Measurements from ENCODE around the gene WWP2. TPM values are rescaled to one million over a fixed set of nuclear protein-coding genes. Genes with fewer than 3 reads are reported as not detected.
"Not testable (repeated sequence)": the region's sequence is repeated elsewhere in the genome, so short reads cannot be mapped to it uniquely, and the experiment has no call there.

Gene WWP2
- total and polyA plus RNA-seq, 9 donors: 22.5 to 49.4 (median 39.3) TPM

DNA sequence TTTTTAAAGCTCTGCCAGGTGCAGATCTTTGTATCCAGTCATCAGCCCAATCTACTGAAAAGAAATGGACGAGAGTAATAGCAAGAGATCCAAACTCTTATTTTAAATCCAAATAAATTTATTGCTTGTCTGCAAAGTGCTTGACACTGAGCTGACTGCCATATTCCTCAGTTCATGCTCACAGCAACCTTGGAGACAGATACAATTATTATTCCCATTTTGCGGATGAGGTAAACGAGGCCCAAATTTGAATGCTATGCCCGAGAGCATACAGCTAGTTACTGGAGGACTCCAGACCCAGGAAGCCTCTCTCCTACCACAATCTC is 8.0 kb upstream of the WWP2 start:
- Histone ChIP-seq H3K9me3 (no peaks in the 10 kb centered on the region), H3K4me1 (ENCODE audit: insufficient read depth) (peaks cover 6% of the 10 kb centered on the region), H3K27me3 (no peaks in the 10 kb centered on the region), H3K4me3 (peak overlapping the region; percentile 95), H3K27ac (peak overlapping the region in 1 of 2 donors; percentile 27), H3K36me3 (no peaks in the 10 kb centered on the region)
- WGBS, 3 donors: 3 to 5% (median 4%) methylated on average over 4 of the region's 4 CpGs
- DNase-seq: no peak
- TF ChIP-seq EP300 (IDR thresholded peaks at IDR 0.05) (no peak), POLR2A (IDR thresholded peaks at IDR 0.05) (no peak)
- TF ChIP-seq, protein P1, sequence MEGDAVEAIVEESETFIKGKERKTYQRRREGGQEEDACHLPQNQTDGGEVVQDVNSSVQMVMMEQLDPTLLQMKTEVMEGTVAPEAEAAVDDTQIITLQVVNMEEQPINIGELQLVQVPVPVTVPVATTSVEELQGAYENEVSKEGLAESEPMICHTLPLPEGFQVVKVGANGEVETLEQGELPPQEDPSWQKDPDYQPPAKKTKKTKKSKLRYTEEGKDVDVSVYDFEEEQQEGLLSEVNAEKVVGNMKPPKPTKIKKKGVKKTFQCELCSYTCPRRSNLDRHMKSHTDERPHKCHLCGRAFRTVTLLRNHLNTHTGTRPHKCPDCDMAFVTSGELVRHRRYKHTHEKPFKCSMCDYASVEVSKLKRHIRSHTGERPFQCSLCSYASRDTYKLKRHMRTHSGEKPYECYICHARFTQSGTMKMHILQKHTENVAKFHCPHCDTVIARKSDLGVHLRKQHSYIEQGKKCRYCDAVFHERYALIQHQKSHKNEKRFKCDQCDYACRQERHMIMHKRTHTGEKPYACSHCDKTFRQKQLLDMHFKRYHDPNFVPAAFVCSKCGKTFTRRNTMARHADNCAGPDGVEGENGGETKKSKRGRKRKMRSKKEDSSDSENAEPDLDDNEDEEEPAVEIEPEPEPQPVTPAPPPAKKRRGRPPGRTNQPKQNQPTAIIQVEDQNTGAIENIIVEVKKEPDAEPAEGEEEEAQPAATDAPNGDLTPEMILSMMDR (IDR thresholded peaks at IDR 0.05): no peak
- intact Hi-C loops (cut with DNase I): loop anchor here (2.0 to 10.0 kb wide), 5 partner anchors 42 to 359 kb away; partner anchors contain the start of gene NFAT5 (in 1 of the 4)

DNA sequence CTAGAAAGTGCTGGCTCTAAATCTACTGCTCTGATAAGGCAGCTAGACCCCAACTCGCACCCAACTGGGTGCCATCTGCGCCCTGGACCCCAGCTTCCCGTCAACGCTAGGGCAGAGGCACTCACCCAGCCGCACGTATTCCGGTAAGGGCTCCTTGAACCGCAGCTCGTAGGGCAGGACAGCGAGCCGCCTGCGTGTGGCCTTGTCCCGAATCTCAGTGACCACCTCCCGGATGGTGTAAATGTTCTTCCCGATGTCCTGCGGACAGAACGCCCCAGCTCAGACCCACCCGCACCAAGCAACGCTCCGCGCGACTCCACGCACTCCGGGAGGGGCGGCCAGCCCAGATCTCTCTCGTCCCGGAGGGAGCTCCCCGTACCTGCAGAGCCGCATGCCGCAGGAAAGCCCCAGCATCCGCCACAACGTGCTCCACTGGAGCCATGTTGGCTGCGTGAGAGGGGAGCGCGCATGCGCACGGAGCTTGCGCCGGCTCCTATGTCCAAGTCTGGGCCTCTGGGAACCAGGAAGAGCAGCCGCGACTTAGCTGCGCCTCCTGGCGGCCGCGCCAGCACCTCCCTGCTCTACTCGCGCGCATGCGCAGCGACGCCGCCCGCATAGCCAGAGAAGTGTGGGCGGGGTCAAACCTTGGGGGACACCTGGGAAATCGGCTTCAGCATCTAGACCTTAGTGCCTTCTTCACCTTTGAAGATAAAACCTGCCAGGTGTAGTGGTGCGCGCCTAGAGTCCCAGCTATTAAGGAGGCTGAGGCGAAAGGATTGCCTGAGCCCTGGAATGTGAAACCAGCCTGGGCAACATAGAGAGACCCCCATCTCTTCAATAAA is 7.4 kb upstream of the WWP2 start, which contains the start of gene NOB1:
NOB1 (minus strand) TSS at position 458 of the 842 bp plus-strand sequence; CDS start at position 442, 16 bp downstream.
- Histone ChIP-seq H3K9me3 (no peaks in the 10 kb centered on the region), H3K27ac (peak within 1 kb of the TSS in 1 of 2 donors; percentile 27), H3K36me3 (no peaks in the 10 kb centered on the region), H3K4me1 (ENCODE audit: insufficient read depth) (peaks cover 6% of the 10 kb centered on the region), H3K4me3 (peak within 1 kb of the TSS; percentile 95), H3K27me3 (no peaks in the 10 kb centered on the region)
- peak; percentile 95 to 98 (median 98) for DNase-seq
- intact Hi-C loops (cut with DNase I): loop anchor here (2.0 to 10.0 kb wide), 6 partner anchors 42 to 360 kb away; partner anchors contain the start of gene NFAT5 (in 1 of the 4)
- 0 to 1% (median 0%) methylated on average over 33 to 58 of the region's 58 CpGs for WGBS, 3 donors
- TF ChIP-seq POLR2A (IDR thresholded peaks at IDR 0.05): peak; percentile 50
- TF ChIP-seq, protein P1 (IDR thresholded peaks at IDR 0.05): peak; percentile 95 to 100 (median 100)
- TF ChIP-seq EP300 (IDR thresholded peaks at IDR 0.05): no peak

DNA sequence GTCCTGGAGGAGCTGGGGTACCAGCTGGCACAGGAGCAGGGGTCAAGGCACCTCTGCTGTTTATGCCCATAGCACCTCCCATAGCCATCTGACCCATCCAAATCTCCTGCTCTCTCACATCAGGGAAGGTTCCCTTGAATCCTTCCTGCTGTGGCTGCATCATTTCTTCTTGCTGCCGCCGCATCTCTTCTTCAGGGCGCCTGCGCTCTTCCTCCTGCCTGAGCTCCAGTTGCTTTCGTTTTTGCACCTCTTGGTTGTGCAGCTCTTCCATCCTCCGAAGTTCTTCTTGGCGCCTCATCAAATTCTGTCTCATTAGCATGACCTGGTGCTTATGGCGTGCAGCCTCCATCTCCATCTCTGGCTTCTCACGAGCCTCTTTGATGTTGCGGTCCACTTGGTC is 5.4 kb upstream of the WWP2 start:
- Histone ChIP-seq H3K9me3 (no peaks in the 10 kb centered on the region), H3K4me1 (ENCODE audit: insufficient read depth) (peaks cover 6% of the 10 kb centered on the region), H3K27me3 (no peaks in the 10 kb centered on the region), H3K36me3 (no peaks in the 10 kb centered on the region), H3K4me3 (no peak overlapping the region), H3K27ac (no peak overlapping the region)
- intact Hi-C loops (cut with DNase I): loop anchor here in 3 of 4 donors (5.0 to 10.0 kb wide), 5 partner anchors 44 to 362 kb away; partner anchors contain the start of gene NFAT5 (in 1 of the 3)
- TF ChIP-seq POLR2A (IDR thresholded peaks at IDR 0.05): no peak
- TF ChIP-seq, protein P1 (IDR thresholded peaks at IDR 0.05): no peak
- no peak for TF ChIP-seq EP300 (IDR thresholded peaks at IDR 0.05)
- DNase-seq: no peak
- 84 to 94% (median 90%) methylated on average over 10 of the region's 10 CpGs for WGBS, 3 donors

DNA sequence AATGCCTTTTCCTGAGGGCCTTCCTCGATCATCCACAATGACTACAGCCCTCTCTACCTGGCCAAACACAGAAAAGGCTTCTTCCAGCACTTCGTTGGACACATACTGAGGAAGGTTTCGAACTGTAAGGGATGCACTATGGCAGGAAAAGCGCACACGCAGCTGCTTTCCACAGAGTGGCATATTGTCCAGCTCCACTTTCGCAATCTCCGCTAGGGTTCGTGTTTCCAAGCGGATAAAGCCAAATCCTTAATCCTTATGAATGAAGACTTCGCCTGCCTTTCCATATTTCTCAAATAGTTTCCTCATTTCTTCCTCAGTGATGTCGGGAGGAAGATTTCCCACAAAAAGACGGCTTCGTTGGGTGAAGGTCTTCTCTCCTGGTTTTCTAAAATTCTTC is 4.8 kb upstream of the WWP2 start:
- H3K4me3 ChIP-seq; H3K4me1 ChIP-seq (ENCODE audit: insufficient read depth); H3K27me3 ChIP-seq; H3K9me3 ChIP-seq; H3K27ac ChIP-seq; H3K36me3 ChIP-seq; DNase-seq: not testable (repeated sequence)
- intact Hi-C loops (cut with DNase I): loop anchor here in 3 of 4 donors (5.0 to 10.0 kb wide), 5 partner anchors 45 to 363 kb away; partner anchors contain the start of gene NFAT5 (in 1 of the 3)
- 84 to 86% (median 85%) methylated on average over 13 of the region's 13 CpGs for WGBS, 3 donors

Data from ovary (tissue), 9 donors.